ENCODE results near the gene AGBL1. TPM values are rescaled to one million over a fixed set of nuclear protein-coding genes. Genes with fewer than 3 reads are reported as not detected.

AGBL1 gene
- total and polyA plus RNA-seq, 2 experiments from 2014 or later: 0.03 TPM; not detected in 1

GRCh38 chr15:86842199-86842598 is 762.5 kb downstream of the AGBL1 start:
- no peaks in the 10 kb centered on the region for H3K9me3 Mint-ChIP-seq
- TF ChIP-seq ZNF331 (CRISPR knock-in tag; IDR thresholded peaks at IDR 0.05; ENCODE audit: low read depth) (no peak), CTCF (conservative IDR thresholded peaks at IDR 0.05; ENCODE audit: low read depth in 2 of 2) (no peak), ZNF114 (CRISPR knock-in tag; IDR thresholded peaks at IDR 0.05) (no peak), EZH2 (IDR thresholded peaks at IDR 0.05; ENCODE audit: low read depth, unreplicated experiment) (no peak), NANOG (IDR thresholded peaks at IDR 0.05; ENCODE audit: borderline replicate concordance) (no peak), ZNF462 (CRISPR knock-in tag; IDR thresholded peaks at IDR 0.05) (no peak), JUNB (IDR thresholded peaks at IDR 0.05; ENCODE audit: unreplicated experiment) (no peak), CREB1 (CRISPR knock-in tag; IDR thresholded peaks at IDR 0.05; ENCODE audit: low read depth) (no peak), REST (IDR thresholded peaks at IDR 0.05; ENCODE audit: unreplicated experiment) (no peak), POLR2AphosphoS5 (IDR thresholded peaks at IDR 0.05; ENCODE audit: low read depth) (no peak), ETS1 (IDR thresholded peaks at IDR 0.05) (no peak), STAT1 (IDR thresholded peaks at IDR 0.05; ENCODE audit: unreplicated experiment) (no peak), EZH2phosphoT487 (IDR thresholded peaks at IDR 0.05; ENCODE audit: unreplicated experiment) (no peak)
- H2AFZ ChIP-seq: no peak overlapping the region
- H3K4me3 ChIP-seq: no peak overlapping the region
- H4K20me1 ChIP-seq (replicated peaks; ENCODE audit: insufficient read depth): no peaks in the 10 kb centered on the region
- no peak overlapping the region for H3K4me2 ChIP-seq
- no peaks in the 10 kb centered on the region for H3K27me3 ChIP-seq (ENCODE audit: insufficient read depth)
- no peak for DNase-seq (ENCODE audit: low spot score)
- no peaks in the 10 kb centered on the region for H3K27me3 Mint-ChIP-seq (ENCODE audit: insufficient read depth, low read depth, poor library complexity)
- no peak for ATAC-seq
- no peaks in the 10 kb centered on the region for H3K79me2 ChIP-seq (replicated peaks; ENCODE audit: insufficient read depth)
- no peaks in the 10 kb centered on the region for H3K4me1 ChIP-seq (ENCODE audit: insufficient read depth)
- H3K27ac ChIP-seq (ENCODE audit: low read depth): no peak overlapping the region
- no peaks in the 10 kb centered on the region for H3K4me1 Mint-ChIP-seq
- no peaks in the 10 kb centered on the region for H3K36me3 Mint-ChIP-seq (ENCODE audit: low read depth)
- no peak overlapping the region for H3K27ac Mint-ChIP-seq
- H3K9me2 ChIP-seq (ENCODE audit: insufficient read depth): no peaks in the 10 kb centered on the region; the same call in 1 of the 2 replicates
- no peak overlapping the region for H3K4me3 Mint-ChIP-seq
- H3K36me3 ChIP-seq (ENCODE audit: insufficient read depth): no peaks in the 10 kb centered on the region
- H3F3A ChIP-seq (replicated peaks; ENCODE audit: low read depth): no peaks in the 10 kb centered on the region

All from GM23338 (cell line).